PC-3 (cell line): ENCODE measurements around the gene MSRB2.

ENCODE experiments used
- EZH2phosphoT487 ChIP-seq: fragments of 300-600 bp; sonication (generic); IDR thresholded peaks from 2 replicates; pipeline ENCODE4 v1.6.1; 2018; ENCODE audit warnings: mild to moderate bottlenecking, antibody characterized with exemption, low read length, borderline replicate concordance
- TF ChIP-seq, protein P1 (sequence below): fragments of 300-600 bp; sonication (generic); conservative IDR thresholded peaks from 2 replicates; pipeline ENCODE4 v1.5.1; 2017; ENCODE audit warnings: antibody characterized with exemption, low read depth, mild to moderate bottlenecking, low read length

DNA sequence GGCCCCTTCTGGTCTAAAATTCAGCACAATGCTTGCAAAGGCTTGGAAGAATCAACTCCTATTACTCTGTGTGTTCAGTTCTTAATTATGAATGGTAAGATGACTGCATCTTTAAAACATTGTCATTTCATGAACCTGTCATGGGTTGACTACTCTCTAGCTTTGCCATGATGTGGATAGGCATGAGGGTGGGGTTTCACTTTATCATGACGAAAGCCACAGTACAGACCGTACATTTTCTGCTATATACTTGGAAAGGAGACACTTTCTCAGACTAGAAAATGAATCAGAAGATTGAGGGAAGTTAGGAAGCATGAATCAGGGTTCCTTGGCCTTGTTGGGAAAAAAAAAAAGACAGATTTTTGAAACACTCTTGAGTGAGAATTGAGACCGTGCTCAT is 19.7 kb upstream of the MSRB2 start:
- TF ChIP-seq, protein P1, sequence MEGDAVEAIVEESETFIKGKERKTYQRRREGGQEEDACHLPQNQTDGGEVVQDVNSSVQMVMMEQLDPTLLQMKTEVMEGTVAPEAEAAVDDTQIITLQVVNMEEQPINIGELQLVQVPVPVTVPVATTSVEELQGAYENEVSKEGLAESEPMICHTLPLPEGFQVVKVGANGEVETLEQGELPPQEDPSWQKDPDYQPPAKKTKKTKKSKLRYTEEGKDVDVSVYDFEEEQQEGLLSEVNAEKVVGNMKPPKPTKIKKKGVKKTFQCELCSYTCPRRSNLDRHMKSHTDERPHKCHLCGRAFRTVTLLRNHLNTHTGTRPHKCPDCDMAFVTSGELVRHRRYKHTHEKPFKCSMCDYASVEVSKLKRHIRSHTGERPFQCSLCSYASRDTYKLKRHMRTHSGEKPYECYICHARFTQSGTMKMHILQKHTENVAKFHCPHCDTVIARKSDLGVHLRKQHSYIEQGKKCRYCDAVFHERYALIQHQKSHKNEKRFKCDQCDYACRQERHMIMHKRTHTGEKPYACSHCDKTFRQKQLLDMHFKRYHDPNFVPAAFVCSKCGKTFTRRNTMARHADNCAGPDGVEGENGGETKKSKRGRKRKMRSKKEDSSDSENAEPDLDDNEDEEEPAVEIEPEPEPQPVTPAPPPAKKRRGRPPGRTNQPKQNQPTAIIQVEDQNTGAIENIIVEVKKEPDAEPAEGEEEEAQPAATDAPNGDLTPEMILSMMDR: no peak
- TF ChIP-seq EZH2phosphoT487: no peak
